ENCODE results near the gene TBC1D22B. TPM values are rescaled to one million over a fixed set of nuclear protein-coding genes. Genes with fewer than 3 reads are reported as not detected.
"Not testable (repeated sequence)": the region's sequence is repeated elsewhere in the genome, so short reads cannot be mapped to it uniquely, and the experiment has no call there.

TBC1D22B gene
- total and polyA plus RNA-seq, 9 of the 15 experiments (the other 6 are each of a cell fraction or from before 2014, with no cell fraction given): 4.8 to 24.2 (median 13.5) TPM

DNA sequence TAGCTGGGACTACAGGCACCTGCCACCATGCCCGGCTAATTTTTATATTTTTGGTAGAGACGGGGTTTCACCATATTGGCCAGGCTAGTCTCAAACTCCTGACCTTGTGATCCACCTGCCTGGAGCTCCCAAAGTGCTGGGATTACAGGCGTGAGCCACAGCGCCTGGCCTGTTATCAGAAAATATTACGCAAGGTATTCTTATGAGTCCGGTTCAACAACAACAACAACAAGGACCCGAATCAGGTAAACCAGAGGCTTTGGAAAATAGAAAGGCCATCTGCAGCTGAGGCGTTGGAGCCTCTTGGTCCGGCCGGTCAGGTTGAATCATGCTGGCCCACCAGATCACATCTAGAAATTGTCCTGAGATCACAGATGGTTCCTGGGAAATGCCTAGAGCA, 49.9 kb downstream of the TBC1D22B start:
- ATAC-seq; CTCF ChIA-PET (ENCODE audit: low intra/inter-chr PET ratio); FAIRE-seq; BruUV-seq (replicated peaks); H3K4me3 ChIP-seq; H3K4me2 ChIP-seq (ENCODE audit: insufficient read depth, low read length); H2AFZ ChIP-seq (ENCODE audit: low read depth, low read length); H3K79me2 ChIP-seq (ENCODE audit: control insufficient read depth, insufficient read depth, low read length); H3K9me1 ChIP-seq (ENCODE audit: control insufficient read depth, insufficient read depth, low read length); in situ Hi-C loops (cut with MboI); H3K27me3 ChIP-seq (ENCODE audit: control insufficient read depth in 2 of 2, insufficient read depth in 2 of 2, low read length in 2 of 2); H3K9me3 ChIP-seq (replicated peaks; ENCODE audit: control insufficient read depth, insufficient read depth, low read depth, low read length); H3K27ac ChIP-seq (ENCODE audit: extremely low read depth, low read depth, low read length); H3K9ac ChIP-seq (ENCODE audit: insufficient read depth in 1 of 2, low read depth in 2 of 2, low read length in 2 of 2); DNase-seq (ENCODE audit: extremely low read depth in 1 of 4, low spot score in 3 of 4); H4K20me1 ChIP-seq (replicated peaks; ENCODE audit: control insufficient read depth, insufficient read depth, low read length): not testable (repeated sequence)
- TF ChIP-seq CEBPB (tag; IDR thresholded peaks at IDR 0.05): peak; percentile 87
- Histone ChIP-seq H3K4me1 (replicated peaks in 1 of 2; ENCODE audit: control insufficient read depth in 2 of 2, insufficient read depth in 2 of 2, low read length in 2 of 2) (peaks cover 17 to 44% of the 10 kb centered on the region in 2 experiments), H3K36me3 (ENCODE audit: control insufficient read depth, insufficient read depth, low read length) (peaks cover 64% of the 10 kb centered on the region)
- WGBS (ENCODE audit: insufficient coverage, low coverage, missing lambda C conversion rate): 85% methylated on average over 10 of the region's 10 CpGs
- POLR2A ChIA-PET: interaction anchor here (0.6 to 1.4 kb wide), 4 partner anchors 9 to 548 kb away, joined by 3 read pairs; no protein-coding TSS in a partner anchor
- intact Hi-C loops (cut with micrococcal nuclease): loop anchor here (10.0 kb wide), 1 partner anchor 543 kb away; no protein-coding TSS in a partner anchor

DNA sequence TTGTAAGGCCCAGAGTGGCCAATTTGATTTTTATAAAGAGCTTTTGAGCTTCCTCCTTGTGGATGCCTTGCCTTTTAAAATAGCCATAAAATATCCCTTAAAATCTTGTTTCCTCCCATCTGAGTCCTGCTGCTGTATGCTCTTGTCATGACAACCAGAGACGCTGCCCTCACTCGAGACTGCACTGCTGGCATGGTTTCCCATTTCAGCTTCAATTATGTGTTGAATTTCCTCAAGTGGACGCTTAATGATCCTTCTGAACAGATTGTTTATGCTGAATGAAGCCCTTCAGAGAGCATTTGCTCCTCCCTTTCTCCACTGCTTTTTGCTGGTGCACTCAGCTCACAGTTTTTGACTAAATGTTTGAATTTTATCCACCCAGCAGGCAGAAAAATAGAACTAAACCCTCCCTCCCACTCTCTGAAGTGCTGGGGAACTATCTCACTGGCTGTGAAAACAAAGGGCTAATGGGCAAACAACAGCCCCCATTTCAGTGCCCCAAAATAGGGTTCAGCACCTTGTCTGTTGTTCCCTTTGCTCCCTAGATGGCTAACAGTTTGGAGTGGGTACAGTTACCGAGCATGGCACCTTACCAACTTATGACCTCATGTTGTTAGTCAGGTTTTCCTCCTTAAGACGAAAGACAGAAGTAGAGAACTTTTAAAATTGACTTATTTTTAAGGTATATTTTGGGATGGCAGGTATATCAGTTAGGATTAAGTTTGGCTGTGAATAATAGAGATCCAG, 50.7 kb downstream of the TBC1D22B start:
- Histone ChIP-seq H2AFZ (ENCODE audit: low read depth, low read length) (no peak overlapping the region), H4K20me1 (replicated peaks; ENCODE audit: control insufficient read depth, insufficient read depth, low read length) (no peaks in the 10 kb centered on the region), H3K9me3 (replicated peaks; ENCODE audit: control insufficient read depth, insufficient read depth, low read depth, low read length) (no peaks in the 10 kb centered on the region), H3K36me3 (ENCODE audit: control insufficient read depth, insufficient read depth, low read length) (peaks cover 64% of the 10 kb centered on the region), H3K79me2 (ENCODE audit: control insufficient read depth, insufficient read depth, low read length) (no peaks in the 10 kb centered on the region), H3K27me3 (ENCODE audit: control insufficient read depth in 2 of 2, insufficient read depth in 2 of 2, low read length in 2 of 2) (no peaks in the 10 kb centered on the region), H3K27ac (ENCODE audit: extremely low read depth, low read depth, low read length) (no peak overlapping the region), H3K9me1 (ENCODE audit: control insufficient read depth, insufficient read depth, low read length) (no peaks in the 10 kb centered on the region), H3K4me2 (ENCODE audit: insufficient read depth, low read length) (no peak overlapping the region), H3K9ac (ENCODE audit: insufficient read depth in 1 of 2, low read depth in 2 of 2, low read length in 2 of 2) (no peak overlapping the region), H3K4me3 (no peak overlapping the region), H3K4me1 (replicated peaks in 1 of 2; ENCODE audit: control insufficient read depth in 2 of 2, insufficient read depth in 2 of 2, low read length in 2 of 2) (peaks cover 10 to 37% of the 10 kb centered on the region in 2 experiments)
- ChIA-PET POLR2A (interaction anchor here (0.6 to 1.4 kb wide), 7 partner anchors 10 to 549 kb away, joined by 3 to 4 read pairs (median 3); no protein-coding TSS in a partner anchor), CTCF (ENCODE audit: low intra/inter-chr PET ratio) (no interaction called here)
- no TSS peak for BruUV-seq (replicated peaks)
- ATAC-seq (no peak), DNase-seq (ENCODE audit: extremely low read depth in 1 of 4, low spot score in 3 of 4) (no peak), FAIRE-seq (no peak)
- 81% methylated on average over 5 of the region's 5 CpGs for WGBS (ENCODE audit: insufficient coverage, low coverage, missing lambda C conversion rate)
- in situ Hi-C loops (cut with MboI) (no loop called here), intact Hi-C loops (cut with micrococcal nuclease) (loop anchor here (10.0 kb wide), 1 partner anchor 543 kb away; no protein-coding TSS in a partner anchor)
- TF ChIP-seq PYGO2 (tag; IDR thresholded peaks at IDR 0.05) (no peak), CEBPB (tag; IDR thresholded peaks at IDR 0.05) (no peak), ZNF324 (CRISPR knock-in tag; IDR thresholded peaks at IDR 0.05) (no peak), POU5F1 (IDR thresholded peaks at IDR 0.05; ENCODE audit: borderline replicate concordance, low read depth, low read length, partially characterized antibody) (no peak), ERF (CRISPR knock-in tag; IDR thresholded peaks at IDR 0.05) (no peak), RBBP5 (IDR thresholded peaks at IDR 0.05; ENCODE audit: borderline replicate concordance, insufficient read depth, low read length, poor library complexity, severe bottlenecking) (no peak), ZBTB8A (IDR thresholded peaks at IDR 0.05; ENCODE audit: partially characterized antibody) (no peak), ZNF76 (CRISPR knock-in tag; IDR thresholded peaks at IDR 0.05; ENCODE audit: borderline replicate concordance) (no peak)
- TF ChIP-seq, protein P1, sequence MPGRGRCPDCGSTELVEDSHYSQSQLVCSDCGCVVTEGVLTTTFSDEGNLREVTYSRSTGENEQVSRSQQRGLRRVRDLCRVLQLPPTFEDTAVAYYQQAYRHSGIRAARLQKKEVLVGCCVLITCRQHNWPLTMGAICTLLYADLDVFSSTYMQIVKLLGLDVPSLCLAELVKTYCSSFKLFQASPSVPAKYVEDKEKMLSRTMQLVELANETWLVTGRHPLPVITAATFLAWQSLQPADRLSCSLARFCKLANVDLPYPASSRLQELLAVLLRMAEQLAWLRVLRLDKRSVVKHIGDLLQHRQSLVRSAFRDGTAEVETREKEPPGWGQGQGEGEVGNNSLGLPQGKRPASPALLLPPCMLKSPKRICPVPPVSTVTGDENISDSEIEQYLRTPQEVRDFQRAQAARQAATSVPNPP (IDR thresholded peaks at IDR 0.05; ENCODE audit: borderline replicate concordance, insufficient read depth, insufficient read length): no peak
- TF ChIP-seq, protein P2, sequence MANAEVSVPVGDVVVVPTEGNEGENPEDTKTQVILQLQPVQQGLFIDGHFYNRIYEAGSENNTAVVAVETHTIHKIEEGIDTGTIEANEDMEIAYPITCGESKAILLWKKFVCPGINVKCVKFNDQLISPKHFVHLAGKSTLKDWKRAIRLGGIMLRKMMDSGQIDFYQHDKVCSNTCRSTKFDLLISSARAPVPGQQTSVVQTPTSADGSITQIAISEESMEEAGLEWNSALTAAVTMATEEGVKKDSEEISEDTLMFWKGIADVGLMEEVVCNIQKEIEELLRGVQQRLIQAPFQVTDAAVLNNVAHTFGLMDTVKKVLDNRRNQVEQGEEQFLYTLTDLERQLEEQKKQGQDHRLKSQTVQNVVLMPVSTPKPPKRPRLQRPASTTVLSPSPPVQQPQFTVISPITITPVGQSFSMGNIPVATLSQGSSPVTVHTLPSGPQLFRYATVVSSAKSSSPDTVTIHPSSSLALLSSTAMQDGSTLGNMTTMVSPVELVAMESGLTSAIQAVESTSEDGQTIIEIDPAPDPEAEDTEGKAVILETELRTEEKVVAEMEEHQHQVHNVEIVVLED (CRISPR knock-in tag; IDR thresholded peaks at IDR 0.05): no peak
- TF ChIP-seq, protein P3, sequence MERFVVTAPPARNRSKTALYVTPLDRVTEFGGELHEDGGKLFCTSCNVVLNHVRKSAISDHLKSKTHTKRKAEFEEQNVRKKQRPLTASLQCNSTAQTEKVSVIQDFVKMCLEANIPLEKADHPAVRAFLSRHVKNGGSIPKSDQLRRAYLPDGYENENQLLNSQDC (CRISPR knock-in tag; IDR thresholded peaks at IDR 0.05): no peak
